Activated naive CD4-positive, alpha-beta T cell treated with Interleukin-2 at 50 U/mL for 16 hours (primary cell): Measurements from ENCODE around the gene S100A6.

Experiments used
- DNase-seq: peaks from one replicate; pipeline ENCODE4 v3.0.0-alpha.2; 2020

The S100A6 gene

GRCh38 chr1:153493343-153493960 lies 42.3 kb downstream of the S100A6 start:
- DNase-seq = no peak

- no peak for DNase-seq
These were observed 45.3 kb downstream of the S100A6 start for GRCh38 chr1:153490272-153491051.

- no peak for DNase-seq
These were observed 47.1 kb downstream of the S100A6 start for GRCh38 chr1:153488731-153489130.

GRCh38 chr1:153487707-153488106 lies 48.1 kb downstream of the S100A6 start:
- DNase-seq = no peak

- DNase-seq = no peak
These were observed 49.9 kb downstream of the S100A6 start for GRCh38 chr1:153485863-153486262.
